ENCODE data around the gene PLD1.

DNA sequence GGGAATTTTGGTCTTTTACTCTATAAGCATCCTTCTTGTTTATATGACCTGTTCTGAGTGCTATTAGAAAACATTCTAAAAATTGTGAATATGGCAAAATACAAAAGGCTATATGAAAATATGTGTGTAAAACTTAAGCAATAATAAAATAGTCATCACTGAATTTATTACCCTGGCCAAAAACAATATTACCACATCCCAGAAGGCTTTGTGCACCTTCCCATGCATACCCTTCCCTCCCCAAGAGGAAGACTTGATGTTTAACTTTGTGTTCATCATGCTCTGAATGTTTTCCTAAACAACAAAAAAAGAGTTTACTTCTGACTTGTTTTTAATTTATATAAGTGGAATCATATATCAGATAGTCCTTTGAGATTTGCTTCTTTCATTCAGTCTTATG is 195.0 kb downstream of the PLD1 start:
- TF ChIP-seq EP300 (IDR thresholded peaks at IDR 0.05) (no peak), POLR2A (IDR thresholded peaks at IDR 0.05) (no peak)

Data from gastroesophageal sphincter (tissue), 2 donors.